Bronchial epithelial cell (primary cell): ENCODE data around the gene COL28A1. TPM values are rescaled to one million over a fixed set of nuclear protein-coding genes. Genes with fewer than 3 reads are reported as not detected.
A peak's percentile ranks its signal among the peaks of the same experiment; 100 is the strongest.

Source experiments
- DNase-seq: peaks from one replicate; pipeline ENCODE4 v3.0.0-alpha.2; 2010; ENCODE audit warnings: low read depth
- FAIRE-seq: peaks from 2 replicates; lab custom pipeline; 2011; peaks lifted over from hg19 to GRCh38; lab: Jason Lieb, UNC
- H3K27me3 ChIP-seq: 2 replicates; pipeline ENCODE4 v1.5.1; 2011; ENCODE audit warnings: low read length; ENCODE audit not compliant: control insufficient read depth, insufficient read depth
- H3K36me3 ChIP-seq: 2 replicates; pipeline ENCODE4 v1.5.1; 2011; ENCODE audit warnings: low read length; ENCODE audit not compliant: control insufficient read depth, insufficient read depth
- H3K4me3 ChIP-seq: 2 replicates; pipeline ENCODE4 v1.5.1; 2011; ENCODE audit warnings: mild to moderate bottlenecking, low read depth, low read length, control low read depth
- total RNA-seq: library from RNA; depleted of rRNA; stranded (reverse); fragments of >200 nt; gene quantifications from 2 replicates; pipeline ENCODE4 v1.2.1, GENCODE V29; 2014
- TF ChIP-seq, protein P1 (sequence below): IDR thresholded peaks from 2 replicates; pipeline ENCODE4 v1.5.1; 2011; ENCODE audit warnings: mild to moderate bottlenecking, moderate library complexity, low read length, control low read depth, inconsistent platforms; ENCODE audit not compliant: insufficient read depth, severe bottlenecking

The COL28A1 gene
- total RNA-seq, 1 donor from 2014 or later: not detected

DNA sequence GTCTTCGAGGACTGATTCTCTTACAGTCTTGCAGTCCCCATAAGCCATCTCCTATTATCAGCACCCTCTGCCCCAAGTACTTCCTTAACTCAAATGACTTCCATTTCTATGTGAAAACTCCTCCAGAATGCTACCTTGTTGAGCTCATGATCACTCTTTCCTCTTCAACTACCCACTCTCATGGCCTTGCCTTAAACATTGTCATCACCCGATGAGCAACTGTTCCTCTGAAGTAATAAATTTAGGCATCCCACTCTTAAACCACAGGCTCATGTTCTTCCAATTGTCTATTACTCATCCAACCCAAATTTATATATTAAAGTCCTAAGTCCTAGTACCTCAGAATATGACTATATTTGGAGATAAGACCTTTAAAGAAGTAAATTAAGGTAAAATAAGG, 200.5 kb downstream of the COL28A1 start:
- no peak overlapping the region for H3K4me3 ChIP-seq
- DNase-seq: no peak
- no peaks in the 10 kb centered on the region for H3K36me3 ChIP-seq
- TF ChIP-seq, protein P1, sequence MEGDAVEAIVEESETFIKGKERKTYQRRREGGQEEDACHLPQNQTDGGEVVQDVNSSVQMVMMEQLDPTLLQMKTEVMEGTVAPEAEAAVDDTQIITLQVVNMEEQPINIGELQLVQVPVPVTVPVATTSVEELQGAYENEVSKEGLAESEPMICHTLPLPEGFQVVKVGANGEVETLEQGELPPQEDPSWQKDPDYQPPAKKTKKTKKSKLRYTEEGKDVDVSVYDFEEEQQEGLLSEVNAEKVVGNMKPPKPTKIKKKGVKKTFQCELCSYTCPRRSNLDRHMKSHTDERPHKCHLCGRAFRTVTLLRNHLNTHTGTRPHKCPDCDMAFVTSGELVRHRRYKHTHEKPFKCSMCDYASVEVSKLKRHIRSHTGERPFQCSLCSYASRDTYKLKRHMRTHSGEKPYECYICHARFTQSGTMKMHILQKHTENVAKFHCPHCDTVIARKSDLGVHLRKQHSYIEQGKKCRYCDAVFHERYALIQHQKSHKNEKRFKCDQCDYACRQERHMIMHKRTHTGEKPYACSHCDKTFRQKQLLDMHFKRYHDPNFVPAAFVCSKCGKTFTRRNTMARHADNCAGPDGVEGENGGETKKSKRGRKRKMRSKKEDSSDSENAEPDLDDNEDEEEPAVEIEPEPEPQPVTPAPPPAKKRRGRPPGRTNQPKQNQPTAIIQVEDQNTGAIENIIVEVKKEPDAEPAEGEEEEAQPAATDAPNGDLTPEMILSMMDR: no peak
- H3K27me3 ChIP-seq: no peaks in the 10 kb centered on the region
- FAIRE-seq: no peak

DNA sequence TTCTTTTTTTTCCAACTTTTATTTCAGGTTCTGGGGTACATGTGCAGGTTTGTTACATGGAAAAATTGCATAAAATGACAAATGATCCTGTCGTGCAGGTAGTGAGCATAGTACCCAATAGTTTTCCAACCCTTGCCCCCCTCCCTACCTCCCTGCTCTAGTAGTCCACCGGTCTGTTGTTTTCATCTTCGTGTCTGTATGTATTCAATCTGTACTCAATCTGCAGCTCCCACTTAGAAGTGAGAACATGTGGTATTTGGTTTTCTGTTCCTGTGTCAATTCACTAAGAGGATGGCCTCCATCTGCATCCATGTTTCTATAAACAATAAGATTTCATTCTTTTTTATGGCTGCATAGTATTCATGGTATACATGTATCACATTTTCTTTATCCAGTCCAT, 202.1 kb downstream of the COL28A1 start:
- no peaks in the 10 kb centered on the region for H3K36me3 ChIP-seq
- no peaks in the 10 kb centered on the region for H3K27me3 ChIP-seq
- no peak overlapping the region for H3K4me3 ChIP-seq
- TF ChIP-seq, protein P1: no peak
- no peak for FAIRE-seq
- no peak for DNase-seq

DNA sequence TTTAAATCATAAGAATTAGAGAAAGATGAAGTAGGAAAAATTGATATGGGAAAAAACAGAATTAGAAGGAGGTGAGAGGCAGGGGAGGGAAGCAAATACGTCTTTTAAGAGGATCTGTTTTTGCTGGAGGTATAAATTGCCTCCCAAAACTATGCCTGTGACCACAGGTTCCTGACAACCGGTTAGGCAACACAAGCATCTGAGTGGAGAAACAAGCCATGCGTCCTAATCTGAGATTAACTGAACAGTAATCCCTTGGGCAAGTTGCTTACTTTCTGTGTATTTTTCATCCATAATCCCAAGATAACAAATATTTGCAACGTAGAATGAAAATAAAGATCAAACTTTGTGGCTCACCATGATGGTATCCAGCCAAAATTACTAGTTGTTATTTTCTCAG, 204.2 kb downstream of the COL28A1 start:
- Histone ChIP-seq H3K4me3 (no peak overlapping the region), H3K27me3 (no peaks in the 10 kb centered on the region), H3K36me3 (no peaks in the 10 kb centered on the region)
- FAIRE-seq: no peak
- TF ChIP-seq, protein P1: no peak
- DNase-seq: no peak

DNA sequence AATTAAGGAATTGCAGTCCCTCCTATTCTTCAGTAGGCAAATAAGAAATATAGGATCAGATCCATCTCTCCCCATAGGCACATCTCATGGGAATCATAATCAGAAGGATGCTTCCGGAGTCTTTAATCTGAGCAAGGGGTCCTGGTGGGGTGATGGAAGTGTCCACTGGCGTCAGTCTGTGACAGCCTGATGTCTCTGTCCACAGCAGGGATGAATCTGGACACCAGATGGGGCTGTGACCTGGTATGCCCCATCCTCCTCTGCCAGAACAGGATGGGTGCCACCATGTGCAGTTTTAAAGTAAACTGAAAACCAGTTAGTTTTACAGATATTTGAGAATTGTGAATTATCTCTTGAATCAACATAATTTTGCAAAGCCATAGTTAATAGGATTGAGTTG, 204.7 kb downstream of the COL28A1 start:
- no peaks in the 10 kb centered on the region for H3K36me3 ChIP-seq
- no peak for FAIRE-seq
- TF ChIP-seq, protein P1: no peak
- H3K27me3 ChIP-seq: no peaks in the 10 kb centered on the region
- no peak overlapping the region for H3K4me3 ChIP-seq
- DNase-seq: no peak

DNA sequence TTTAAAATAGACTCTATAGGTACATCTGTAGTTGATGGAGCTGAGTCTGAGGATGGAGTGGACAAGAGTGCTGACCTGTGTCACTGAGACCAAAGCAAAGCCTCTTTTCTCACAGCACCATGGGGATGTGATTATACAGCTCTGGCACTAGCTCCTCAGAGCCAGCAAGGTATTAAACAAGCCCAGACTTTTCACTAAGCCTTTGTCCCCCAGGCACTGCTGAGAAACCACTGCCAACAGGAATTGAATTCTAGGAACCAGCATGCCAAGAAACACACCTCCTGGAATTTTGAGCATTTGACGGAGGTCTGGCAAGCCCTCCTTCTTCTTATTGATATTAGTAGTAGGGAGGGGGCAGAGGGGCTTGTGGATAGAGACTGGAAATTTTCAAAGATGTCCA, 206.3 kb downstream of the COL28A1 start:
- FAIRE-seq: no peak
- Histone ChIP-seq H3K4me3 (no peak overlapping the region), H3K36me3 (no peaks in the 10 kb centered on the region), H3K27me3 (no peaks in the 10 kb centered on the region)
- peak; percentile 76 for DNase-seq
- TF ChIP-seq, protein P1: no peak

DNA sequence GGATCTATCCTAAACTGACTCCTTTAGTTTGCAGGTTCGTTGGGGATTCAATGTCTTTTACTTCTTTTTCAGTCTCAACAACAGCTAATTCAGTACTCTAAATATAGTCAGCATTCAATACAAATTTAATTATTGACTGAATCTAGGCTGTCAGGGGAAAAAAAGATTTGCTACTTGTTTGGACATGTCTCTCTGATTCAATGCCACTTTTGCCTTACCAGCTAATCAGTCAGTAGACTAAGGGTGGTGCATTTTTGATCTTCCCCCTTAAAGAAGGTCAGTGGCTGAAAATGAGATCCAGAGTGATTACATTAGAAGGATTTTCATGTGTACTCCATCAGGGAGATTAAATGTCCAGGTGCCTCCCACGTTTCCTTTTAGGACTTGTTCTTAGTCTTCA, 208.2 kb downstream of the COL28A1 start:
- Histone ChIP-seq H3K36me3 (no peaks in the 10 kb centered on the region), H3K27me3 (no peaks in the 10 kb centered on the region), H3K4me3 (no peak overlapping the region)
- DNase-seq (peak; percentile 81), FAIRE-seq (peak; percentile 18)
- TF ChIP-seq, protein P1: no peak
